ENCODE measurements around the gene GRAMD4.

The GRAMD4 gene, protein sequence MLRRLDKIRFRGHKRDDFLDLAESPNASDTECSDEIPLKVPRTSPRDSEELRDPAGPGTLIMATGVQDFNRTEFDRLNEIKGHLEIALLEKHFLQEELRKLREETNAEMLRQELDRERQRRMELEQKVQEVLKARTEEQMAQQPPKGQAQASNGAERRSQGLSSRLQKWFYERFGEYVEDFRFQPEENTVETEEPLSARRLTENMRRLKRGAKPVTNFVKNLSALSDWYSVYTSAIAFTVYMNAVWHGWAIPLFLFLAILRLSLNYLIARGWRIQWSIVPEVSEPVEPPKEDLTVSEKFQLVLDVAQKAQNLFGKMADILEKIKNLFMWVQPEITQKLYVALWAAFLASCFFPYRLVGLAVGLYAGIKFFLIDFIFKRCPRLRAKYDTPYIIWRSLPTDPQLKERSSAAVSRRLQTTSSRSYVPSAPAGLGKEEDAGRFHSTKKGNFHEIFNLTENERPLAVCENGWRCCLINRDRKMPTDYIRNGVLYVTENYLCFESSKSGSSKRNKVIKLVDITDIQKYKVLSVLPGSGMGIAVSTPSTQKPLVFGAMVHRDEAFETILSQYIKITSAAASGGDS

DNA sequence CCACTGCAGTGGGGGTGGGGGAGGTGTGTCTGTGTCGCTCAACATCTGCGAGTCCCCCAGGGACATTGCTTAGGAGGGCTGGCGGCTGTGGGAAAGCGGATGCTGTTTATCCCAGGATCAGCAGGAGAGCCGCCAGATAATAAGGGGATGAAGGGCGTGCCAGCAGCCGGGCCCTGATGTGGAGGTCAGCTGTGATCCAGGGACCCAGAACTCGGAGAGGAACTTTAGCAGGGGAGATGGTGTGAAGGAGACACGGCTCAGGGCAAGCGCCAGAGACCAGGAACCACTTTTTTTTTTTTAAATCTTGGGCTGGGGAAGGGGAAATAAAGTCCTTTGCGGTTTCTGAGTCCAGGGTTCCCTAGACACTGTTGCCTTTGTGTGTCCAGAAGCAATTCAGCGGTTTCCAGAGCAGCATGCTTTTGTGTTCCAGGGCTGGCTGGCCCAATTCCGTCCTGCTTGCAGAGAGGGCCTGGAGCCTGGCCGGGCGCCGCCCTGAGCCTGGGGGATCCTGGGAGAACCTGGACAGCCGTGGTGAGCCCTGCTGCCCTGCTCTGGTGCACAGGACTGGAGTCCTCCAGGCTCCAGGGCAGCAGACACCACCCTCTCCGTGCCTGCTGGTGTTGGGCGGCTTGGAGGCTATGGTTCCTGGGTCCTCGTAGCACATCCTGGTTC is at the start of gene GRAMD4:
Gene GRAMD4, plus strand, starts transcription at position 557 of the 672 bp plus-strand sequence. CDS start 6,414 bp downstream, outside the sequence.
- DNase-seq (ENCODE audit: low spot score): no peak

DNA sequence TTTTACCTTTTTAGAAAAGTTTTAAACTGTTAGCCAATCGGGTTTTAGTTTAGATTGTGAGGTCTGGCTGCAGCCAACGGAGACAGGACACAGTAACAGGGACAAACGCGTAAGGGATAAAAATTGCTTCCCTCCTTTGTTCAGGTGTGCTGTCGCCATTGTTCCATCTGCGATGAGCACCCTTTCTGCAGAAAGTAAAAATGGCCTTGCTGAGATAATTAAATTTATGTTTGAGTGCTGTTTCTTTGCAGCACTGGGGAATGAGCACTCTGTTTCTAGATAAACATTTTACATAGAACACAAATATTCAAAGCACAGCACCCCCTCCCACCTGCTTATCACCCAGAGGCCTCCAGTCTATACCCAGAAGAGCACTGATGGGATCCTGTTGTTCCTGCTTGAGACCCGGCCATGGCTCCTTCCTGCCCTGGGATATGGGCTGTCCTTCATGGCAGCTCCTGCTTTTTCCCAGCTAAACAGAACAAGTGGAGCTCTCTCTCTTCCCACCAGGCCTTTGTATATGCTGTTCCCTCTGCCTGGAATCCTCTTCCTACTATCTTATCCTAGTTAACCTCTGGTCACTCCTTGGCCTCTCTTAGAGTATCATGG is 48.4 kb upstream of the GRAMD4 start:
- no peak for DNase-seq (ENCODE audit: low spot score)

GRCh38 chr22:46572911-46573780 is 47.0 kb upstream of the GRAMD4 start:
- no peak for DNase-seq (ENCODE audit: low spot score)

DNA sequence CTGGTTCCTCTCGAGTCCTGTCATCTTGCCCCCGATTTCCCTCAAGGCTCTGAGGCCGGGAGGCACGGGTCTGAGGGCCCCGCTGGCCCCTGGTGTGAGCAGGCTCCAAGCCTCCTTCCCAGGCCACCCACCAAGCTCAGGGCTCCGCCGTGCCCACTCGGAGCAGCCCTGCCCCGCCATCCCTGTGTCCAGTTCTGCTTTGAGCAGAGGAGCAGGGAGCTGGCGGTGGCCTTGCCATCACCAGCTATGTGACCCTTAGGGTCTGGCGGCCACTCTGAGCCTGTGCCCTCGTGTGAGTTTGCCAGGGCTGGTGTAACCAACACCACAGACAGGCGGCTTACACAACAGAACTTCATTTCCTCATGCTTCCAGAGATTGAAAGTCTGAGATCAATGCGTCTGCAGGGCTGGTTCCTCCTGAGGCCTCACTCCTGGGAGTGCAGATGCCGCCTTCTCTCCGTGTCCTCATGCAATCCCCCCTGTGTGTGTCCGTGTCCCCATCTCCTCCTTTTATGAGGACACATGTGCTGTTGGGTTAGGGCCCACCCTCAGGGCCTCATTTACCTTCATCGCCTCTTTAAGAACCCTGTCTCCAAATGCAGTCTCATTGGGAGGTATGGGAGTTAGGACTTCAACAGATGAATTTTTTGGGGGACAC is 46.3 kb upstream of the GRAMD4 start:
- DNase-seq (ENCODE audit: low spot score): no peak

DNA sequence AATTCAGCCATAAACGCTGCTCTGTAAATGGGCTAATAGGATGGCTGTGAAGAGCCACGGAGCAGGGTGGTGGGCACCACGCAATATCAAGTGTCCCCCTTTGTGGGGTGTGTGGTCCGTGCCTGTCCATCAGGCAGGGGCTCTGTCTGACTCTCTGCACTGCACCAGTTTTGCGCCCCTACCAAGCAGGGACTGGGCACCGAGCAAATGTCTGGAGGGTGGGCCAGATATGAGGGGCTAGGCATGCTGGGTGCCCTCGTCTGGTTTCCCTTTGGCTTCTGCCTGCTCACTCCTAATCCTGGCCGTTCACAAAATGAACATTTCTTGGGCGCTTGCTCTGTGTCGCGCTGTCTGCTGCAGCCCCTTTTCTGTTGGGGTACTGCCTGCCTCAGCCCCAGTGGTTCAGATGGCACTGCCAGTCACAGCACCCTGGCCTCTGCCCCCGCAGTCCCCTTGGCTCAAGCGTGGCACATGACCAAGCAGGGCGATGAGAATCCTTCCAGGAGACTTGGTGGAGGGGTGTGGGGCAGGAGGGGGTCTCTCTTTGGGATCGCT is 45.7 kb upstream of the GRAMD4 start:
- no peak for DNase-seq (ENCODE audit: low spot score)

- DNase-seq (ENCODE audit: low spot score): no peak
Measured at GRCh38 chr22:46574993-46575910, 44.9 kb upstream of the GRAMD4 start.

DNA sequence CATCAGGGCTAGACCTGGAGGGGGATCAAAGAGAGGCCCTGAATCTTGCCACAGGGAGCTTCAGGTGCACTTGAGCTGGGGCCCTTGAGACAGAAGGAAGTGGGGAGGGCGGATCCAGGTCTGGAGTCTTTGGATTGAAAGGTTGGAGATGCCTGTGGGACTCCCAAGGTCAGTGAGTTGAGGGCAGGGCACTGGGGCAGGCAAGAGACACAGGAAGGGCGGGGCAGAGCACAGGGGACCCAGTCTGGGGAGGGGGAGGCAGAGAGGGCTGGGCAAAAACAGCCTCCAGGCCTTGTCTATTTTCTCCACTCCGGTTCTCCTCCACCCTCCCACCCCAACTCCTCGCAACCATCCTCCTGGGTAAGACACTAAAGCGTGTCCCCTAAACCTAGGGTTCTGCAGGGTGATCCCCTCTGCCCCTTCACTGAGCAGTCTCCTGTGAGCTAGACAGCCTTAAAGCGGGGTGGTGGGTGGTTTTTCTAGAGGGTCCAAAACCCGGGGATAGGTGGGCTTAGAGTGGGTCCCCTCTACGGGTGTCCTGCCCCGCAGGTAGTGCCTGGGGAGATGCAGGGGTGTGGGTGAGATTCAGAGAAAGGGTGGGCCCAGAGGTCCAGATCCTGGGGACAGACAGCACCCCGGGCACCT is 44.2 kb upstream of the GRAMD4 start:
- no peak for DNase-seq (ENCODE audit: low spot score)

GRCh38 chr22:46576556-46577367 is 43.4 kb upstream of the GRAMD4 start:
- DNase-seq (ENCODE audit: low spot score): no peak

DNA sequence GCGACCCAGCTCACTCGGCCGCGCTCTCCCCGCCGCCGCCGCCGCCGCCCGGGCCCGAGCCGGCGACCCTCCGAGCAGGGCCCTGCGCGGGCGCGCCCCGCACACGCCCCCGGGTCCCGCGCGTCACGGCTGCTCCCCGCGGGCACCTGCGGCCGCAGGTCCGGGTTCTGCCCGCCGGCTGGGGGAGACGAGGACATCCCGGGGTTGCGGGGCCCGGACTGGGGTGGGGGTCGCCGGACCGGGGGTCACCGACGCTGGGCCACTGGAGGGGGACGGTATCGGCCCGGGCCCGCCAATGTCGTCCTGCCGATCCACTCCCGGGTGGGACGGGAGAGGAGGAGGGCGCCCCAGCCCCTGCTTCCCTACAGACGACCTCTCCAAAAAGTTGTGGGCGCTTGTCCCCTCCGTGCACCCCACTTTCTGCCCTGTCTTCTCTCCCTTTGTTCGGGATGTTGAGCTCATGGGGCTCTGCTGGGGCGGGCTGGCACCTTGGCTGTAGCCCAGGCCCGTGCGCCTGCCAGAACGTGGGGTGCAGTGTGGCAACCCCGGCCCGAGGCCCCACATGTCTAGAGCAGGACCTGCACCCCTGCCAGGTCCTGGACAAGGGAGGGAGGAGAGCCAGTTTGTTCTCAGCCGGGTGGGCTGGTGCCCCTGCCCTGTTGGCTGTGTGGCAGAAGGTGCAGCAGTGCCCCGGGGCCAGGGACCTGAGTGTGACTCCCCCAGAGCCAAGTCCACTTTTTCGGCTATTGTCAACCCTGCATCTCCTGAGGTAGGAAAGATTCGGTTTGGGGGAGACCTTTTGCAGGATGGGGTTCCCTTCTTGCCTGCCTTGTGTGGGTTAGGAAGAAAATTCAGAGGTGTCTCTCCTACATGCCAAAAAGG is 42.6 kb upstream of the GRAMD4 start:
- DNase-seq (ENCODE audit: low spot score): no peak

GRCh38 chr22:46578251-46578823 is 41.8 kb upstream of the GRAMD4 start:
- no peak for DNase-seq (ENCODE audit: low spot score)

DNA sequence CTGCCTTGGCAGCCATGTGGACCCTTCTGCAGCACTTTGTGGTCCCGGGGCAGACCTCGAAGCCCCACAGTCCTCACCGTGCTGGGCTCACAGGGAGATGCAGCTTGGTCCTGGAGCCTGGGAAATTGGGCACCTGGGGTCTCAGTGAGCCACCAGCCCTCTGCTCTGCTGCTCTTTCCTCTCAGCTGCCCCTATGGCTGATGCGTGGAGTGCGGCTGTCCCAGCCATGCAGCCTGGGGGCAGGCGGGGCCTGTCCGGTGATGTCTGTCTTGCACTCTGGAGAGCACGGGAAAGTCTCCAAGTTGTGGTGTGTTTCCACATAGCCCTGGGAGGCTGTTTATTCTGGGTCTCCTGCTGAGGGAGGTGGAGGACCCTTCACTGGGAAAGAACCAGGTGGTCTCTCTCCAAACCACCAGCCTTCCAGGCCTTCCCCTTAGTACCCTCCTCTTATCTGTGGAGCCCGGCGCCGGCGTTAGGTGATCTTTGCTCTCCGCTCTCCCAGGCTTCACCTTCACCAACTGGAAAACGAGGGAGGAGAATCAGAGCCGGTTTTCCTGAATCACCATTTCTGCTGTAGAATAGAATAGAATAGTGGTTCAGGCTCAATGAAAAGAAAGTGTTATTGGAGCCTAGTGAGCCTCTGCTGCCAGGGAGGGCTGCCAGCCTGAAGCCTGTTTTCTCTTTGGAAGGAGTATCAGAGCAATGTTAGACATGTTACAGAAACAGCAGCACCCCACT is 41.2 kb upstream of the GRAMD4 start:
- DNase-seq (ENCODE audit: low spot score): no peak

DNA sequence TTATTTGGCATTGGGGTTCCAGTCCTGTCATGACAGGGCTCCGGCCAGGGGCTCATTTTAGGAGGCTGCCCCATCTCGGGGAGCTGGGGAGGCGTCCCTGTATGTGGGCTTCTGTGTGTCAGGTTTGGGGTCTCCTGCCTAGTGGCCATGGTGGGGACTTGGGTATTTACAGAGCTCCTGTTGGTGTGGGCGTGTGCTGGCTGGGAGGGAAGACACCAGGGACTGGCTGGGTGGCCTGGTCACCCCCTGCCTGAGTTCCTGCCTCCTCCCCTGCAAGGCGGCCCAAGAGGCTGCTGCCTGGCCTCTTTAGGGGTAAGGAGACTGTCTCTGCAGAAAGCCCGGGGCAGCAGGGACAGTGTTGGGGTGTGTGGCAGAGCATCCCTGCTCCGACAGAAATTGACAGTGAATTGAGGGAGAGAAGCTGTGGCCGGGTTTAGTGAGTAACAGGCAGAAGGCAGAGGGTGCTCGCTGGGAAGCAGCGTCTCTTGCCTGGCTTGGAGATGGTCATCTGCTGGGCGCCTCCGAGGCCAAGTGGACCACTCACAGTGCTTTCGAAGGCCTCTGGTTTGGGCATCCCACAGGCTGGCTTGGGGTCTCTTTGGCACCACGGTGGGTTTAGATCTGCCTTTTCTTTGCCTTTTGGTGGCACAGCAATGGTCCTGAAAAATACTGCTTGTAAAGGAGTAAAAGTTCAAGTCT is 40.3 kb upstream of the GRAMD4 start:
- no peak for DNase-seq (ENCODE audit: low spot score)

DNA sequence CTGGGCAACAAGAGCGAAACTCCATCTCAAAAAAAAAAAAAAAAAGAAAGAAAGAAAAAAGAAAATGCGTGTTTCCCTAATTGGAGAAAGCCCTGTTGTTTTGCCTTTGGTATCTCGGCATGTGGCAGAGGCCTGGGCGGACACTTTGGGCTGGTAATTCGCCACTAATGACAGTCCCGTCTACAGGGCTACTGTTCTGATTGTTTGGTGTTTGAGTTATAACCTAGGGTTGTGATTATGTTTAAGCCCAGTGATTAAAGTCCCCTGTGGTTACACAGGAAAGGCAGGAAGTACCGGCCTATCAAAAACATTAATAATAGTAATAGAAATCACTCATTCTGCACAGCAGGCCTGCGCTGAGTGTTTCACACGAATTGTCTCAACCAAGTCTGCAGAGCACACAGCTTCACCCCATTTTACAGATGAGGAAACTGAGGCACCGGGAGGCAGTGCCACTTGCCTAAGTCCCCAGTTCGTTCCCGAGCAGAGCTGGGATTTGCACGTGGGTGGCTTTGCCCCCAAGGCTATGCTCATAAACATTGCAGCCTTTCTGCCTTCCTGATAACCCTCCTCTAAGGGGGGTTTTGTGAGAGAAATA is 39.1 kb upstream of the GRAMD4 start:
- no peak for DNase-seq (ENCODE audit: low spot score)

DNA sequence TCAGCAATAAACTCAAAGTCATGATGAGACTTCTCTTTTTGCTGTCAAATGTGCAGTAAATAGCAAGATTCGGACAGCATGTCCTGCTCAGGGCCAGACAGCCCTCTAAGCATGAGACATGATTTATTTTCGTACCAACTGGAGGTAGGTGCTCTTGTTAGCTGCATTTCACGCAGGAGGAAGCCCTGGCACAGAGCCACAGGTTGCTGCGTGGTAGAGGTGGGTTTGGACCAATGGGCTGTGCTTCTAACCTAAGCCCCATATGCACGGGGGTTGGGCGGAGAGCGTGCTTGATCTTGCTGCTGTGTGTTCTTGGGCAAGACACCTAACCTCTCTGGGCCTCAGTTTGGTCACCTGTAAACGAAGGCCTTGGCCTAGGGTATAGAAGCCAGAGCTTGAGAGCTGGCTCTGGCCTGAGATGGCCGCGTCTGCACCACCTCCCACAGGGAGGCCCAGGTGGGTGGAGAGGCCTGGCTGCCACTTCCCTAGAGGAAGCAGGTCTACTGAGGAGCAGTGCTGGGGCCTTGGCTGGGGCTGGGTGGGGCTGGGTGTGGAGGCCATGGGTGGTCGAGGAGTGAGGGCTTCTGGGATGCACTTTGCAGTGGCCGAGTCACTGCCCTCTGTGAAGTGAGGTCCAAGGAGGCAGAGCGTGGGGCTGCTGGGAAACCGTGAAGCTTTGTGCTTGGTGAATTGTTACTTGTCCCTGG is 38.5 kb upstream of the GRAMD4 start:
- peak; percentile 31 for DNase-seq (ENCODE audit: low spot score)

Data from hematopoietic multipotent progenitor cell treated with erythropoietin and hydrocortisone succinate and interleukin-3 and kit ligand, for 15 days (in vitro differentiated cells).